ENCODE data around the gene CMIP.

Gene CMIP

GRCh38 chr16:81482329-81483063 is 37.9 kb downstream of the CMIP start:
- H3K4me3 ChIP-seq (ENCODE audit: low read depth in 1 of 2, low read length in 1 of 2), result peak overlapping the region; percentile 68 to 78
- TF ChIP-seq CTCF (IDR thresholded peaks at IDR 0.05), result no peak
- H3K27ac ChIP-seq, result peak overlapping the region; percentile 97
- peaks cover 80 to 88% of the 10 kb centered on the region in 2 experiments for H3K4me1 ChIP-seq (ENCODE audit: control insufficient read depth in 1 of 2, insufficient read depth in 1 of 2, low read depth in 1 of 2, low read length in 1 of 2)
- H3K27me3 ChIP-seq, result no peaks in the 10 kb centered on the region
- peaks cover 10% of the 10 kb centered on the region for H3K36me3 ChIP-seq
- H3K9me3 ChIP-seq, result no peaks in the 10 kb centered on the region

- Histone ChIP-seq H3K9me3 (no peaks in the 10 kb centered on the region), H3K4me1 (ENCODE audit: control insufficient read depth in 1 of 2, insufficient read depth in 1 of 2, low read depth in 1 of 2, low read length in 1 of 2) (peaks cover 79 to 80% of the 10 kb centered on the region in 2 experiments), H3K27me3 (no peaks in the 10 kb centered on the region), H3K27ac (peak overlapping the region; percentile 97), H3K4me3 (ENCODE audit: low read depth in 1 of 2, low read length in 1 of 2) (peak overlapping the region; percentile 13 to 68), H3K36me3 (peaks cover 10% of the 10 kb centered on the region)
- TF ChIP-seq CTCF (IDR thresholded peaks at IDR 0.05), result no peak
These were observed 38.7 kb downstream of the CMIP start for GRCh38 chr16:81483064-81483969.

GRCh38 chr16:81483970-81484595 is 39.5 kb downstream of the CMIP start:
- H3K9me3 ChIP-seq, result no peaks in the 10 kb centered on the region
- no peak for TF ChIP-seq CTCF (IDR thresholded peaks at IDR 0.05)
- no peaks in the 10 kb centered on the region for H3K27me3 ChIP-seq
- peaks cover 10% of the 10 kb centered on the region for H3K36me3 ChIP-seq
- H3K27ac ChIP-seq, result peak overlapping the region; percentile 97
- peaks cover 72 to 76% of the 10 kb centered on the region in 2 experiments for H3K4me1 ChIP-seq (ENCODE audit: control insufficient read depth in 1 of 2, insufficient read depth in 1 of 2, low read depth in 1 of 2, low read length in 1 of 2)
- no peak overlapping the region for H3K4me3 ChIP-seq (ENCODE audit: low read depth in 1 of 2, low read length in 1 of 2)

- peaks cover 70 to 76% of the 10 kb centered on the region in 2 experiments for H3K4me1 ChIP-seq (ENCODE audit: control insufficient read depth in 1 of 2, insufficient read depth in 1 of 2, low read depth in 1 of 2, low read length in 1 of 2)
- no peak overlapping the region for H3K4me3 ChIP-seq (ENCODE audit: low read depth in 1 of 2, low read length in 1 of 2)
- peaks cover 10% of the 10 kb centered on the region for H3K36me3 ChIP-seq
- TF ChIP-seq CTCF (IDR thresholded peaks at IDR 0.05), result no peak
- no peaks in the 10 kb centered on the region for H3K9me3 ChIP-seq
- no peaks in the 10 kb centered on the region for H3K27me3 ChIP-seq
- peak overlapping the region; percentile 97 for H3K27ac ChIP-seq
These were observed 40.5 kb downstream of the CMIP start for GRCh38 chr16:81484908-81485624.
